Naive thymus-derived CD8-positive, alpha-beta T cell (primary cell): ENCODE results near the gene PBX3. TPM values are rescaled to one million over a fixed set of nuclear protein-coding genes. Genes with fewer than 3 reads are reported as not detected.
A peak's percentile ranks its signal among the peaks of the same experiment; 100 is the strongest.

Experiments
- ATAC-seq, 2 donors: fragments of 150-1000 bp; cut with Tn5 transposase in 1 of 2; sonication (Bioruptor Pico), chemical (Tn5 transposase) in 1 of 2; 1 replicate in 1 of 2; 2 replicates in 1 of 2; pipeline ENCODE4 v1.10.0; 2021; ENCODE audit warnings: mild to moderate bottlenecking in 2 of 2, moderate library complexity in 2 of 2
- POLR2A ChIA-PET: fragments of 350-600 bp; sonication (Branson Sonifier 250); formaldehyde crosslinking; loops from one replicate; lab custom pipeline; 2021; ENCODE audit warnings: antibody characterized with exemption; lab: Charles Lee
- DNase-seq, 10 donors: peaks; one replicate each; pipeline versions ENCODE4 v3.0.0 to v3.0.0-alpha.2; 2020 to 2022
- H3K27ac Mint-ChIP-seq, 10 donors: one replicate each; pipeline ENCODE4 v1.8.0; 2020 to 2022; ENCODE audit warnings: mild to moderate bottlenecking in 10 of 10, mixed read lengths in 10 of 10, moderate library complexity in 4 of 10, inconsistent platforms in 1 of 10
- H3K27me3 Mint-ChIP-seq, 5 donors: one replicate each; pipeline ENCODE4 v1.8.0; 2021 to 2022; ENCODE audit warnings: mixed read lengths in 5 of 5
- H3K36me3 Mint-ChIP-seq, 3 donors: one replicate each; pipeline ENCODE4 v1.8.0; 2020 to 2022; ENCODE audit warnings: mixed read lengths in 3 of 3, mild to moderate bottlenecking in 2 of 3, inconsistent platforms in 1 of 3
- H3K4me1 Mint-ChIP-seq, 4 donors: one replicate each; pipeline ENCODE4 v1.8.0; 2021 to 2022; ENCODE audit warnings: mixed read lengths in 4 of 4
- H3K4me3 Mint-ChIP-seq, 10 donors: one replicate each; pipeline ENCODE4 v1.8.0; 2020 to 2022; ENCODE audit warnings: mild to moderate bottlenecking in 10 of 10, mixed read lengths in 10 of 10, moderate library complexity in 6 of 10, inconsistent platforms in 1 of 10
- H3K9me3 Mint-ChIP-seq, 9 donors: one replicate each; pipeline ENCODE4 v1.8.0; 2020 to 2022; ENCODE audit warnings: mixed read lengths in 9 of 9, mild to moderate bottlenecking in 3 of 9, inconsistent platforms in 1 of 9, moderate library complexity in 1 of 9
- polyA plus RNA-seq, 3 donors: library from polyadenylated mRNA; unstranded; fragments of 300-500 nt; fragmentation: Illumina TruSeq; gene quantifications; one replicate each; pipeline ENCODE4 v1.2.3, GENCODE V29; 2021
- total RNA-seq, 8 experiments: library from RNA in 2 of 8; stranded (reverse) in 2 of 8; gene quantifications; one replicate each; pipeline ENCODE4 v1.2.3 and lab custom pipeline; 2021 to 2026

Gene PBX3
- total and polyA plus RNA-seq, 5 experiments from 2014 or later, result 2.9 to 27.5 (median 4.2) TPM

GRCh38 chr9:125742657-125743056 lies 4.5 kb upstream of the PBX3 start:
- no peak for DNase-seq
- Mint-ChIP-seq H3K9me3 (no peaks in the 10 kb centered on the region), H3K4me1 (peaks cover 2 to 12% (median 7%) of the 10 kb centered on the region in 4 donors), H3K36me3 (no peaks in the 10 kb centered on the region), H3K4me3 (no peak overlapping the region), H3K27ac (no peak overlapping the region), H3K27me3 (peaks cover 0 to 4% (median 0%) of the 10 kb centered on the region in 5 donors)
- no peak for ATAC-seq
- POLR2A ChIA-PET, result no interaction called here

- H3K4me1 Mint-ChIP-seq, result peaks cover 6 to 18% (median 10%) of the 10 kb centered on the region in 4 donors
- no peaks in the 10 kb centered on the region for H3K36me3 Mint-ChIP-seq
- POLR2A ChIA-PET, result no interaction called here
- no peak overlapping the region for H3K4me3 Mint-ChIP-seq
- ATAC-seq, result no peak
- H3K9me3 Mint-ChIP-seq, result no peaks in the 10 kb centered on the region
- no peak for DNase-seq
- H3K27me3 Mint-ChIP-seq, result no peaks in the 10 kb centered on the region
- H3K27ac Mint-ChIP-seq, result no peak overlapping the region
These were observed 3.3 kb upstream of the PBX3 start for GRCh38 chr9:125743682-125744428.

GRCh38 chr9:125744616-125745015 lies 2.6 kb upstream of the PBX3 start:
- no peak for ATAC-seq
- no peaks in the 10 kb centered on the region for H3K27me3 Mint-ChIP-seq
- H3K4me1 Mint-ChIP-seq, result peaks cover 9 to 25% (median 17%) of the 10 kb centered on the region in 4 donors
- peak overlapping the region in 4 of 10 donors; percentile 43 to 93 (median 56) for H3K27ac Mint-ChIP-seq
- no peaks in the 10 kb centered on the region for H3K9me3 Mint-ChIP-seq
- DNase-seq, result no peak
- H3K4me3 Mint-ChIP-seq, result peak overlapping the region in 4 of 10 donors; percentile 12 to 97 (median 95)
- H3K36me3 Mint-ChIP-seq, result no peaks in the 10 kb centered on the region
- POLR2A ChIA-PET, result interaction anchor here (1.6 kb wide), 1 partner anchor 38 kb away, joined by 3 read pairs; the partner anchor contains the start of gene MAPKAP1

- Mint-ChIP-seq H3K27me3 (no peaks in the 10 kb centered on the region), H3K27ac (peak overlapping the region in 7 of 10 donors; percentile 24 to 96 (median 84)), H3K4me1 (peaks cover 9 to 29% (median 17%) of the 10 kb centered on the region in 4 donors), H3K36me3 (no peaks in the 10 kb centered on the region), H3K4me3 (peak overlapping the region; percentile 93 to 99 (median 96)), H3K9me3 (no peaks in the 10 kb centered on the region)
- POLR2A ChIA-PET, result interaction anchor here (1.0 to 1.6 kb wide), 3 partner anchors 18 to 86 kb away, joined by 3 to 8 read pairs (median 3); partner anchors contain the start of gene MAPKAP1
- ATAC-seq (no peak), DNase-seq (no peak)
These were observed 2.2 kb upstream of the PBX3 start for GRCh38 chr9:125745018-125745417.

- DNase-seq (no peak), ATAC-seq (no peak)
- POLR2A ChIA-PET, result interaction anchor here (1.0 to 1.6 kb wide), 3 partner anchors 17 to 85 kb away, joined by 3 to 8 read pairs (median 3); partner anchors contain the start of gene MAPKAP1
- Mint-ChIP-seq H3K9me3 (no peaks in the 10 kb centered on the region), H3K4me3 (peak overlapping the region; percentile 93 to 99 (median 96)), H3K36me3 (no peaks in the 10 kb centered on the region), H3K4me1 (peaks cover 12 to 33% (median 19%) of the 10 kb centered on the region in 4 donors), H3K27me3 (no peaks in the 10 kb centered on the region), H3K27ac (peak overlapping the region in 9 of 10 donors; percentile 36 to 97 (median 93))
These were observed 1.5 kb upstream of the PBX3 start for GRCh38 chr9:125745682-125746016.

GRCh38 chr9:125746017-125746773 lies 978 bp upstream of the PBX3 start:
- Mint-ChIP-seq H3K4me1 (peaks cover 13 to 37% (median 20%) of the 10 kb centered on the region in 4 donors), H3K27me3 (no peaks in the 10 kb centered on the region), H3K4me3 (peak overlapping the region; percentile 93 to 99 (median 96)), H3K9me3 (no peaks in the 10 kb centered on the region), H3K36me3 (no peaks in the 10 kb centered on the region), H3K27ac (peak overlapping the region; percentile 82 to 97 (median 93))
- POLR2A ChIA-PET, result interaction anchor here (1.0 to 1.6 kb wide), 4 partner anchors 13 to 84 kb away, joined by 3 to 8 read pairs (median 3); partner anchors contain the start of gene MAPKAP1
- DNase-seq (peak; percentile 88 to 95 (median 90)), ATAC-seq (peak; percentile 83 to 87)

- Mint-ChIP-seq H3K36me3 (no peaks in the 10 kb centered on the region), H3K4me1 (peaks cover 13 to 37% (median 20%) of the 10 kb centered on the region in 4 donors), H3K27me3 (no peaks in the 10 kb centered on the region), H3K4me3 (peak overlapping the region in 4 of 10 donors; percentile 96 to 99 (median 97)), H3K27ac (peak overlapping the region in 1 of 10 donors; percentile 93), H3K9me3 (no peaks in the 10 kb centered on the region)
- POLR2A ChIA-PET, result interaction anchor here (1.1 to 1.4 kb wide), 2 partner anchors 13 to 84 kb away, joined by 3 to 8 read pairs; no protein-coding TSS in a partner anchor
- no peak for DNase-seq
- ATAC-seq, result peak in 1 of 2 donors; percentile 9
These were observed 460 bp upstream of the PBX3 start for GRCh38 chr9:125746774-125747052.

GRCh38 chr9:125747765-125748445 lies 732 bp downstream of the PBX3 start:
- POLR2A ChIA-PET, result interaction anchor here (0.6 to 1.7 kb wide), 3 partner anchors 12 to 845 kb away, joined by 3 to 5 read pairs (median 4); partner anchors contain the start of gene MAPKAP1
- no peak for ATAC-seq
- Mint-ChIP-seq H3K9me3 (no peaks in the 10 kb centered on the region), H3K4me3 (peak overlapping the region; percentile 87 to 96 (median 92)), H3K4me1 (peaks cover 13 to 37% (median 23%) of the 10 kb centered on the region in 4 donors), H3K36me3 (no peaks in the 10 kb centered on the region), H3K27me3 (no peaks in the 10 kb centered on the region), H3K27ac (peak overlapping the region in 9 of 10 donors; percentile 44 to 91 (median 76))
- DNase-seq, result peak in 8 of 10 donors; percentile 9 to 63 (median 30)

- Mint-ChIP-seq H3K4me1 (peaks cover 13 to 37% (median 23%) of the 10 kb centered on the region in 4 donors), H3K27ac (peak overlapping the region; percentile 44 to 91 (median 78)), H3K4me3 (peak overlapping the region; percentile 87 to 96 (median 92)), H3K9me3 (no peaks in the 10 kb centered on the region), H3K27me3 (no peaks in the 10 kb centered on the region), H3K36me3 (no peaks in the 10 kb centered on the region)
- no peak for ATAC-seq
- POLR2A ChIA-PET, result interaction anchor here (0.6 to 1.7 kb wide), 5 partner anchors 11 to 726 kb away, joined by 3 to 7 read pairs (median 4); partner anchors contain the start of gene MAPKAP1
- DNase-seq, result peak in 7 of 10 donors; percentile 6 to 64 (median 29)
These were observed 1.4 kb downstream of the PBX3 start for GRCh38 chr9:125748446-125749099.

GRCh38 chr9:125749287-125749935 lies 2.2 kb downstream of the PBX3 start:
- peaks cover 13 to 37% (median 23%) of the 10 kb centered on the region in 4 donors for H3K4me1 Mint-ChIP-seq
- no peak for ATAC-seq
- DNase-seq, result no peak
- no peaks in the 10 kb centered on the region for H3K9me3 Mint-ChIP-seq
- POLR2A ChIA-PET, result interaction anchor here (0.6 to 1.3 kb wide), 4 partner anchors 39 to 726 kb away, joined by 3 to 7 read pairs (median 4); partner anchors contain the start of gene MAPKAP1
- peak overlapping the region in 3 of 10 donors; percentile 3 to 91 (median 44) for H3K27ac Mint-ChIP-seq
- H3K4me3 Mint-ChIP-seq, result peak overlapping the region; percentile 26 to 96 (median 91)
- H3K36me3 Mint-ChIP-seq, result no peaks in the 10 kb centered on the region
- no peaks in the 10 kb centered on the region for H3K27me3 Mint-ChIP-seq
